GM21515 (cell line): ENCODE data around the gene SENP2.

ENCODE experiments used
- ATAC-seq: cut with Tn5 transposase; IDR thresholded peaks from one replicate; pipeline ENCODE4 v1.9.1; 2021; ENCODE audit not compliant: unreplicated experiment

The SENP2 gene

GRCh38 chr3:185677146-185677829, 91.2 kb downstream of the SENP2 start:
- ATAC-seq = no peak

DNA sequence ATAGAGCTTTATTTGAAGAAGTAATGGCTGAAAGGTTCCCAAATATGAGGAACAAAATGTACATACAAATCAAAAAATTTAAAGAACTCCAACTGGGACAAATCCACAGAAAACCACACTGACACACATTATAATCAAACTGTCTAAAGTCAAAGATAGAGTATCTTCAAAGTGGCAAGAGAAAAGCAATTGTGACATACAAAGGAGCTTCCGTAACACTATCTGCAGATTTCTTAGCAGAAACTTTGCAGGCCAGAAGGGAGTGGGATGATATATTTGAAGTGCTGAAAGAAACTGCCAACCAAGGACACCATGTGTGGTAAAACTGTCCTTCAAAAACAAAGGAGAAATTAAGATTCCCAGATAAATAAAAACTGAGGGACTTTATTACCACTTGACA, 91.9 kb downstream of the SENP2 start:
- ATAC-seq = no peak

DNA sequence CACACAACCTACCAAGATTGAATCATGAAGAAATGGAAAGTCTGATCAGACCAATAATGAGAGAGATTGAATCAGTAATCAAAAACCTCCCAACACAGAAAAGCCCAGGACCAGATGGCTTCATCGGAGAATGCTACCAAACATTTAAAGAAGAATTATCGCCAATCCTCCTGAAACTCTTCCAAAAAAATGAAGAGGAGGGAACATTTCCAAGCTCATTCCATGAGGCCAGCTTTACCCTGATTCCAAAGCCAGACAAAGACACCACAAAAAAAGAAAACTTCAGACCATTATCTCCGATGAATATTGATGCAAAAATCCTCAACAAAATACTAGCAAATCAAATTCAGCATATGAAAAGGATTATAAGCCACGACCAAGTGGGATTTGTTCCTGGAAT, 94.1 kb downstream of the SENP2 start:
- no peak for ATAC-seq
